Measurements from ENCODE around the gene RHEX. TPM values are rescaled to one million over a fixed set of nuclear protein-coding genes. Genes with fewer than 3 reads are reported as not detected.

The RHEX gene
- polyA plus RNA-seq, 1 of the 3 experiments (the other 2 are of a cell fraction), result not detected

GRCh38 chr1:206133751-206134415, 80.9 kb downstream of the RHEX start:
- TF ChIP-seq USF1 (IDR thresholded peaks at IDR 0.05; ENCODE audit: borderline replicate concordance, low read depth), result no peak
- TF ChIP-seq REST (IDR thresholded peaks at IDR 0.05; ENCODE audit: low read depth, low read length), result peak; percentile 77; the same call in 1 of the 2 replicates
- Histone ChIP-seq H3F3A (replicated peaks; ENCODE audit: insufficient read depth) (no peaks in the 10 kb centered on the region), H3K9ac (no peak overlapping the region), H3K9me2 (no peaks in the 10 kb centered on the region), H3K36me3 (replicated peaks in 1 of 2; ENCODE audit: control insufficient read depth in 1 of 2, insufficient read depth in 2 of 2, low read length in 1 of 2) (no peaks in the 10 kb centered on the region), H3K4me2 (no peak overlapping the region), H3K4me3 (ENCODE audit: low read depth in 2 of 2, low read length in 1 of 2) (no peak overlapping the region), H2AFZ (ENCODE audit: low read depth) (no peak overlapping the region), H4K20me1 (ENCODE audit: insufficient read depth) (no peaks in the 10 kb centered on the region), H3K79me2 (ENCODE audit: insufficient read depth) (no peaks in the 10 kb centered on the region), H3K4me1 (ENCODE audit: control insufficient read depth in 1 of 2, insufficient read depth in 2 of 2, low read depth in 1 of 2, low read length in 1 of 2) (no peaks in the 10 kb centered on the region), H3K27me3 (ENCODE audit: insufficient read depth) (peaks cover 7% of the 10 kb centered on the region; the same call in 1 of the 2 replicates), H3K9me3 (no peaks in the 10 kb centered on the region), H3K27ac (ENCODE audit: low read depth in 2 of 2, low read length in 1 of 2) (no peak overlapping the region)
- no peak for DNase-seq
- ChIA-PET CTCF (interaction anchor here (1.1 to 1.6 kb wide), 4 partner anchors 8 to 342 kb away, joined by 3 to 5 read pairs (median 4); no protein-coding TSS in a partner anchor), POLR2A (no interaction called here)
- WGBS (ENCODE audit: low lambda C conversion rate), result 66% methylated on average over 7 of the region's 7 CpGs

GRCh38 chr1:206135248-206135647, 82.3 kb downstream of the RHEX start:
- CTCF ChIA-PET, result interaction anchor here (1.6 to 3.0 kb wide), 3 partner anchors 10 to 158 kb away, joined by 3 to 11 read pairs (median 3); no protein-coding TSS in a partner anchor
- 39% methylated on average over 2 of the region's 2 CpGs for WGBS (ENCODE audit: low lambda C conversion rate)
- Histone ChIP-seq H3K4me2 (no peak overlapping the region), H3K27me3 (ENCODE audit: insufficient read depth) (peaks cover 7% of the 10 kb centered on the region; the same call in 1 of the 2 replicates), H3K79me2 (ENCODE audit: insufficient read depth) (no peaks in the 10 kb centered on the region), H3K4me1 (ENCODE audit: control insufficient read depth in 1 of 2, insufficient read depth in 2 of 2, low read depth in 1 of 2, low read length in 1 of 2) (no peaks in the 10 kb centered on the region), H3F3A (replicated peaks; ENCODE audit: insufficient read depth) (no peaks in the 10 kb centered on the region), H3K9me3 (no peaks in the 10 kb centered on the region), H3K9ac (no peak overlapping the region), H3K9me2 (no peaks in the 10 kb centered on the region), H3K27ac (ENCODE audit: low read depth in 2 of 2, low read length in 1 of 2) (no peak overlapping the region), H2AFZ (ENCODE audit: low read depth) (no peak overlapping the region), H3K4me3 (ENCODE audit: low read depth in 2 of 2, low read length in 1 of 2) (no peak overlapping the region), H3K36me3 (replicated peaks in 1 of 2; ENCODE audit: control insufficient read depth in 1 of 2, insufficient read depth in 2 of 2, low read length in 1 of 2) (no peaks in the 10 kb centered on the region), H4K20me1 (ENCODE audit: insufficient read depth) (no peaks in the 10 kb centered on the region)
- no peak for DNase-seq
- TF ChIP-seq FOSL2 (IDR thresholded peaks at IDR 0.05; ENCODE audit: borderline replicate concordance, low read depth) (no peak), GABPA (IDR thresholded peaks at IDR 0.05; ENCODE audit: low read depth) (no peak), POLR2AphosphoS5 (IDR thresholded peaks at IDR 0.05; ENCODE audit: low read depth, low read length) (no peak), YY1 (IDR thresholded peaks at IDR 0.05; ENCODE audit: low read depth) (no peak)
- POLR2A ChIA-PET, result no interaction called here

All from SK-N-SH (cell line).